Hepatocyte (in vitro differentiated cells): ENCODE data around the gene TRIM44. TPM values are rescaled to one million over a fixed set of nuclear protein-coding genes. Genes with fewer than 3 reads are reported as not detected.

Experiments used
- DNase-seq: peaks from one replicate; pipeline ENCODE4 v3.0.0-alpha.2; 2016; ENCODE audit warnings: low spot score
- H2AFZ ChIP-seq: fragments of 200-600 bp; sonication (generic); 2 replicates; pipeline ENCODE4 v1.6.0; 2016; ENCODE audit warnings: antibody characterized with exemption, mild to moderate bottlenecking
- H3K27ac ChIP-seq: fragments of 200-600 bp; sonication (generic); 2 replicates; pipeline ENCODE4 v1.5.1; 2016; ENCODE audit warnings: mild to moderate bottlenecking
- H3K27me3 ChIP-seq: fragments of 200-600 bp; sonication (generic); 2 replicates; pipeline ENCODE4 v1.6.1; 2016
- H3K36me3 ChIP-seq: fragments of 200-600 bp; sonication (generic); replicated peaks from 2 replicates; pipeline ENCODE4 v1.5.1; 2016; ENCODE audit warnings: low read depth; ENCODE audit not compliant: insufficient read depth
- H3K4me1 ChIP-seq: fragments of 200-600 bp; sonication (generic); 2 replicates; pipeline ENCODE4 v1.5.1; 2016; ENCODE audit warnings: mild to moderate bottlenecking, moderate library complexity; ENCODE audit not compliant: insufficient read depth
- H3K4me2 ChIP-seq: fragments of 200-600 bp; sonication (generic); 2 replicates; pipeline ENCODE4 v1.6.0; 2016
- H3K4me3 ChIP-seq: fragments of 200-600 bp; sonication (generic); 2 replicates; pipeline ENCODE4 v1.5.1; 2016; ENCODE audit warnings: mild to moderate bottlenecking
- H3K79me2 ChIP-seq: fragments of 200-600 bp; sonication (generic); 2 replicates; pipeline ENCODE4 v1.6.0; 2017; ENCODE audit warnings: mild to moderate bottlenecking
- H3K9me2 ChIP-seq: fragments of 200-600 bp; sonication (generic); replicated peaks from 2 replicates; pipeline ENCODE4 v1.6.0; 2017; ENCODE audit warnings: mild to moderate bottlenecking; ENCODE audit not compliant: insufficient read depth
- H3K9me3 ChIP-seq: fragments of 200-600 bp; sonication (generic); 2 replicates; pipeline ENCODE4 v1.5.1; 2016; ENCODE audit warnings: low read depth, mild to moderate bottlenecking
- H4K20me1 ChIP-seq: fragments of 200-600 bp; sonication (generic); 2 replicates; pipeline ENCODE4 v1.6.0; 2016; ENCODE audit warnings: mild to moderate bottlenecking; ENCODE audit not compliant: insufficient read depth, poor library complexity, severe bottlenecking
- EZH2 ChIP-seq: fragments of 200-600 bp; sonication (generic); IDR thresholded peaks from 2 replicates; pipeline ENCODE4 v1.6.1; 2016; ENCODE audit warnings: antibody characterized with exemption, mild to moderate bottlenecking, borderline replicate concordance
- EZH2phosphoT487 ChIP-seq: fragments of 200-600 bp; sonication (generic); IDR thresholded peaks from one replicate; pipeline ENCODE4 v1.6.1; 2018; ENCODE audit warnings: antibody characterized with exemption, mild to moderate bottlenecking, low read depth, moderate library complexity; ENCODE audit not compliant: unreplicated experiment, severe bottlenecking
- WGBS: methylation state at CpG from one replicate; pipeline ENCODE4 v1.1.6; 2016; ENCODE audit warnings: low lambda C conversion rate; ENCODE audit errors: missing lambda C conversion rate; 5-methylcytosine and 5-hydroxymethylcytosine counted together
- polyA plus RNA-seq: library from polyadenylated mRNA; unstranded; fragments of >200 nt; fragmentation: Nextera tagmentation; extraction: Ambion mirVana; gene quantifications from 2 replicates; pipeline ENCODE4 v1.2.1, GENCODE V29; 2016
- total RNA-seq: library from RNA; depleted of rRNA; stranded (reverse); fragments of >200 nt; gene quantifications from 2 replicates; pipeline ENCODE4 v1.2.3, GENCODE V29; 2014
- TF ChIP-seq, protein P1 (sequence below): fragments of 200-600 bp; sonication (generic); IDR thresholded peaks from 2 replicates; pipeline ENCODE4 v1.5.1; 2016; ENCODE audit warnings: antibody characterized with exemption, mild to moderate bottlenecking; ENCODE audit not compliant: poor library complexity

The TRIM44 gene
- total and polyA plus RNA-seq, 2 experiments from 2014 or later = 20.8 to 43.2 TPM

DNA sequence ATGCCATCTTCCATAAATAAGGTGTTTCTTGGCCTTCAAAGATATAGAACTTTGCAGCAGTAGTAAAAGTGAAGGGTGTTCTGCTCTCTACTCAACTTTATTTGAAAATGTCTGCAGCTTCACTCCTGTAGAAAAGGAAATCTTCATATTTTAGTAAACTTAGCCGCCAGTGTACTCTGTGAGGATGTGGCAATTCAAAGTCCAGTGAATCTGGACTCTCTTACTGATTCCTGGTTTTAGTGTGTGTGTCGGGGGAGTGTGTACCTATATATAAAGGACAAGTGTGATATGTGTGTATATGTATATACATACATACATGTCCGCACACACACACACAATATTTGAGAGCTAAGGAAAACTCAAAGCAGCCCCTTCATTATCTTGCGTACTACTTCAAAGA, 147.0 kb downstream of the TRIM44 start:
- no peak overlapping the region for H2AFZ ChIP-seq
- H3K4me1 ChIP-seq = peaks cover 2% of the 10 kb centered on the region
- no peak overlapping the region for H3K4me3 ChIP-seq
- DNase-seq = no peak
- H3K27me3 ChIP-seq = no peaks in the 10 kb centered on the region
- no peaks in the 10 kb centered on the region for H3K9me2 ChIP-seq
- no peaks in the 10 kb centered on the region for H3K9me3 ChIP-seq
- no peaks in the 10 kb centered on the region for H3K79me2 ChIP-seq
- no peaks in the 10 kb centered on the region for H3K36me3 ChIP-seq
- TF ChIP-seq, protein P1, sequence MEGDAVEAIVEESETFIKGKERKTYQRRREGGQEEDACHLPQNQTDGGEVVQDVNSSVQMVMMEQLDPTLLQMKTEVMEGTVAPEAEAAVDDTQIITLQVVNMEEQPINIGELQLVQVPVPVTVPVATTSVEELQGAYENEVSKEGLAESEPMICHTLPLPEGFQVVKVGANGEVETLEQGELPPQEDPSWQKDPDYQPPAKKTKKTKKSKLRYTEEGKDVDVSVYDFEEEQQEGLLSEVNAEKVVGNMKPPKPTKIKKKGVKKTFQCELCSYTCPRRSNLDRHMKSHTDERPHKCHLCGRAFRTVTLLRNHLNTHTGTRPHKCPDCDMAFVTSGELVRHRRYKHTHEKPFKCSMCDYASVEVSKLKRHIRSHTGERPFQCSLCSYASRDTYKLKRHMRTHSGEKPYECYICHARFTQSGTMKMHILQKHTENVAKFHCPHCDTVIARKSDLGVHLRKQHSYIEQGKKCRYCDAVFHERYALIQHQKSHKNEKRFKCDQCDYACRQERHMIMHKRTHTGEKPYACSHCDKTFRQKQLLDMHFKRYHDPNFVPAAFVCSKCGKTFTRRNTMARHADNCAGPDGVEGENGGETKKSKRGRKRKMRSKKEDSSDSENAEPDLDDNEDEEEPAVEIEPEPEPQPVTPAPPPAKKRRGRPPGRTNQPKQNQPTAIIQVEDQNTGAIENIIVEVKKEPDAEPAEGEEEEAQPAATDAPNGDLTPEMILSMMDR = no peak
- TF ChIP-seq EZH2 (no peak), EZH2phosphoT487 (no peak)
- 75% methylated on average over 4 of the region's 4 CpGs for WGBS
- H4K20me1 ChIP-seq = no peaks in the 10 kb centered on the region
- no peak overlapping the region for H3K4me2 ChIP-seq
- H3K27ac ChIP-seq = no peak overlapping the region

DNA sequence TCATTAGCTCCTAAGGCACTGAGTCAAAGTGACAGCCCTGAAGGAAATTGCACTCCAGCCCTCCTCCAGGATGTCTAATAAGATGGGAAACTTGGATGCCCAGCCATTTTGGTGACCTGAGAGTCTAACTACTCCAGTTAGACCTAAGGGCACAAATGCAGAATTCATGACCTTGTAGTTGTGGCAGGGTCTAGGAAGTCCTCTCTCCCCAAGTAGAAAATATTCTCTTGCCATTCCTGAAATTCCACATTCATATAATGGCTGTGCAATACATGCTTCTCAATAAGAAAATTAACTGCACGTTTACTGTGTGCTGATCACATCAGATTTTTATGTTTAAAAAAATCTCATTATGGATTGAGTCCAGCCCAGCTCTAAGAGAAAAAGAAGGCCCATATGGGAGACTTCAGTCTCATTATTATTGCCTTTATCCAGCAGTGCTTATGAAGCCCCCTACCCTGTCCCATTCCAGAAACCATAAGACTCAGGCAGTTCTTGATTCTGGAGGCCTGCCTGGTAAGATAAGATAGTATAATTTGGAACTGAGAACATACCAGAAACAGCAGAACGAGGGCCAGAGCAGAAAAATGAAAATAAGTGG, 147.6 kb downstream of the TRIM44 start:
- Histone ChIP-seq H3K79me2 (no peaks in the 10 kb centered on the region), H3K9me2 (no peaks in the 10 kb centered on the region), H3K27me3 (no peaks in the 10 kb centered on the region), H3K4me1 (peaks cover 7% of the 10 kb centered on the region), H3K36me3 (no peaks in the 10 kb centered on the region), H4K20me1 (no peaks in the 10 kb centered on the region), H2AFZ (no peak overlapping the region), H3K4me3 (no peak overlapping the region), H3K4me2 (no peak overlapping the region), H3K27ac (no peak overlapping the region), H3K9me3 (no peaks in the 10 kb centered on the region)
- WGBS = 46% methylated on average over 2 of the region's 2 CpGs
- TF ChIP-seq EZH2phosphoT487 (no peak), EZH2 (no peak)
- TF ChIP-seq, protein P1 = no peak
- no peak for DNase-seq

- Histone ChIP-seq H3K27ac (no peak overlapping the region), H3K4me1 (peaks cover 15% of the 10 kb centered on the region), H3K4me2 (no peak overlapping the region), H3K4me3 (no peak overlapping the region), H3K9me2 (no peaks in the 10 kb centered on the region), H3K36me3 (no peaks in the 10 kb centered on the region), H3K27me3 (no peaks in the 10 kb centered on the region), H4K20me1 (no peaks in the 10 kb centered on the region), H3K79me2 (no peaks in the 10 kb centered on the region), H3K9me3 (no peaks in the 10 kb centered on the region), H2AFZ (no peak overlapping the region)
- no peak for DNase-seq
- 63% methylated on average over 2 of the region's 2 CpGs for WGBS
- TF ChIP-seq EZH2 (no peak), EZH2phosphoT487 (no peak)
- TF ChIP-seq, protein P1 = no peak
These were observed 149.2 kb downstream of the TRIM44 start for GRCh38 chr11:35811783-35812182.

DNA sequence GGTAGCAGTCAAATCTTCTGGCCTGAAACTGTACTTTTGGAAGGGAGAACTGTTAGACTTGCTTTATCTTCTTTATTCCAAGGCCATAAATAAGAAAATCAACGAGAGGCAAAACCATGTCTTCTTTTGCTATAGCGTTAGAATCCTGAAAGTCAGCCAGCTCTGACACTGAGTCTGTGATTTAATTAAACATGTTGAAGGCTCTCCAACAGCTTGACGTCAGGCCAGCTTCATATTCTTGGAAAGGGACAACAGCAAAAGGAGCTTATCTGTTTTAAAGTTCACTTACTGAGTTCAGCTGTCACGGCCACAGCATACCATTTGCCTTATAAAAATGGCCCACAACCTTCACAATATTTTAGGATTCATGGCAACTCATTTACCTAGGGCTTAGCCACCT, 150.3 kb downstream of the TRIM44 start:
- no peak overlapping the region for H3K4me3 ChIP-seq
- TF ChIP-seq, protein P1 = no peak
- TF ChIP-seq EZH2 (no peak), EZH2phosphoT487 (no peak)
- H3K9me3 ChIP-seq = no peaks in the 10 kb centered on the region
- H3K9me2 ChIP-seq = no peaks in the 10 kb centered on the region
- no peaks in the 10 kb centered on the region for H3K36me3 ChIP-seq
- H3K27ac ChIP-seq = no peak overlapping the region
- H3K79me2 ChIP-seq = no peaks in the 10 kb centered on the region
- no peak overlapping the region for H2AFZ ChIP-seq
- DNase-seq = no peak
- 86% methylated on average over 4 of the region's 4 CpGs for WGBS
- peaks cover 15% of the 10 kb centered on the region for H3K4me1 ChIP-seq
- no peaks in the 10 kb centered on the region for H4K20me1 ChIP-seq
- H3K4me2 ChIP-seq = no peak overlapping the region
- no peaks in the 10 kb centered on the region for H3K27me3 ChIP-seq
